HFF-Myc (cell line): ENCODE data around the gene ATG5.

Experiments
- DNase-seq: peaks from one replicate; pipeline ENCODE4 v3.0.0-alpha.2; 2011; ENCODE audit warnings: low read depth; ENCODE audit errors: extremely low read depth
- H3K4me3 ChIP-seq: replicated peaks from 2 replicates; pipeline ENCODE4 v1.5.1; 2011; ENCODE audit warnings: low read depth, mild to moderate bottlenecking, control low read depth, low read length
- TF ChIP-seq, protein P1 (sequence below): IDR thresholded peaks from 2 replicates; pipeline ENCODE4 v1.5.1; 2012; ENCODE audit warnings: mild to moderate bottlenecking, low read depth, low read length, control low read depth; ENCODE audit errors: missing control alignments

The ATG5 gene

DNA sequence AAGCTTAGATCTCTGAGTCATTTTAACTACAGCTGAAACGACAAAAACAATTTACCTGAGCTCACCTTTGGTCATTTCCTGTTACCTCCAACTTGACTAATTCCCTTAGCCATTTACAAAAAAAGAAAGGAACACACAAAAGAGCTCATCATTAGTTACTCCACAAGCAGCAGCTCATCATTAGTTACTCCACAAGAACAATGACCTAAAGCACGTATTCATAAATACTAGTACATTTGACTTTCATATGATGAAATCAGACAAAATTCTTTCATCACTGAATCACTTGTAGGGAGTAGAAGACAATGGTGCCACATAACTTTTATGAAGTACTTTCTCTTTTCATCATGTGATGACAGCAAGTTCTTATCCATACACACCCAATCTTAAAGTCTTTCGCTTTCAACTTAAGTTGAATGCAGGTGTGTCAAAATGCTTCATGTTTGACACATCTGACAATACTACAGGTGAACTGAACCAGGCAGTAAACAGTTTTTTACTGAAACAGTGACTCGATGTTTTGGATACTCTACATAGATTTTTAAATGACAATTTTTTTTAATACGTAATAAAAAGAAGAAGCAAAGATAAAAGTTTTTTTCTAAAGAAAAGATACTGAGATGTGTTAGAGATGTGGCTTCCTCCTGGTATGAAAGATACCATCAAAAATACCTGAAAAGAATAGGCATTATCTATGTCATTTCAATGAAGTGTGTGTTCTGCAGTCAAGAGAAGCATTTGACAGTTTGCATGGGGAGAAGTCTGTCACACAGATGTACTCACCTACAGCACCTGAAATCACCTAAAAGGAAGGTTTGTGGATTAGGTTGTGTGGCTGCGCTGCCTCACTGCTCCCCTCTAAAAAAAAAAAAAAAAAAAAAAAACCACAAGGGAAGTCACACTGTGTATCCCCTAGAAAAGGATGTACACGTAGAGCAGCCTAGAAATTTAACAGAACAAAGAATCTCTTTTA, 130.3 kb downstream of the ATG5 start:
- DNase-seq, result no peak
- TF ChIP-seq, protein P1, sequence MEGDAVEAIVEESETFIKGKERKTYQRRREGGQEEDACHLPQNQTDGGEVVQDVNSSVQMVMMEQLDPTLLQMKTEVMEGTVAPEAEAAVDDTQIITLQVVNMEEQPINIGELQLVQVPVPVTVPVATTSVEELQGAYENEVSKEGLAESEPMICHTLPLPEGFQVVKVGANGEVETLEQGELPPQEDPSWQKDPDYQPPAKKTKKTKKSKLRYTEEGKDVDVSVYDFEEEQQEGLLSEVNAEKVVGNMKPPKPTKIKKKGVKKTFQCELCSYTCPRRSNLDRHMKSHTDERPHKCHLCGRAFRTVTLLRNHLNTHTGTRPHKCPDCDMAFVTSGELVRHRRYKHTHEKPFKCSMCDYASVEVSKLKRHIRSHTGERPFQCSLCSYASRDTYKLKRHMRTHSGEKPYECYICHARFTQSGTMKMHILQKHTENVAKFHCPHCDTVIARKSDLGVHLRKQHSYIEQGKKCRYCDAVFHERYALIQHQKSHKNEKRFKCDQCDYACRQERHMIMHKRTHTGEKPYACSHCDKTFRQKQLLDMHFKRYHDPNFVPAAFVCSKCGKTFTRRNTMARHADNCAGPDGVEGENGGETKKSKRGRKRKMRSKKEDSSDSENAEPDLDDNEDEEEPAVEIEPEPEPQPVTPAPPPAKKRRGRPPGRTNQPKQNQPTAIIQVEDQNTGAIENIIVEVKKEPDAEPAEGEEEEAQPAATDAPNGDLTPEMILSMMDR, result no peak
- H3K4me3 ChIP-seq, result no peak overlapping the region

DNA sequence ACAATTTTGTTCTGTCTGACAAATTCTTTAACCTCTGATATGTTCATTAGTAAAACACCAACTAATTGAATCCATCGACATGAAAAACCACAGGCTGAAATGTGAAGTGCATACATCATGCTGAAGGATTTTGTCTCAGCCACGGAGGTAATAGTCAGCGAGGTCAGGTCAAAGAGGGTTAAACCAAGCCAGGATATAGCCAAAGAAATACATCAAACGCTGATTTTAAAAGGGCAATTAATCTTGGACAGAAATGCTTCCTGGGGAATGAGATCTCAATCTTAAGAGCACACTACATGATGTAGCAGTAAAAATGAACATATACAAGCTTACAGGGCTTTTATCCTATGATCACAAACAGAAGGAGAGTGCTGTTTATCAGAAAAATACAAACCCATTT, 132.7 kb downstream of the ATG5 start:
- DNase-seq, result peak; percentile 36
- TF ChIP-seq, protein P1, result no peak
- no peak overlapping the region for H3K4me3 ChIP-seq

DNA sequence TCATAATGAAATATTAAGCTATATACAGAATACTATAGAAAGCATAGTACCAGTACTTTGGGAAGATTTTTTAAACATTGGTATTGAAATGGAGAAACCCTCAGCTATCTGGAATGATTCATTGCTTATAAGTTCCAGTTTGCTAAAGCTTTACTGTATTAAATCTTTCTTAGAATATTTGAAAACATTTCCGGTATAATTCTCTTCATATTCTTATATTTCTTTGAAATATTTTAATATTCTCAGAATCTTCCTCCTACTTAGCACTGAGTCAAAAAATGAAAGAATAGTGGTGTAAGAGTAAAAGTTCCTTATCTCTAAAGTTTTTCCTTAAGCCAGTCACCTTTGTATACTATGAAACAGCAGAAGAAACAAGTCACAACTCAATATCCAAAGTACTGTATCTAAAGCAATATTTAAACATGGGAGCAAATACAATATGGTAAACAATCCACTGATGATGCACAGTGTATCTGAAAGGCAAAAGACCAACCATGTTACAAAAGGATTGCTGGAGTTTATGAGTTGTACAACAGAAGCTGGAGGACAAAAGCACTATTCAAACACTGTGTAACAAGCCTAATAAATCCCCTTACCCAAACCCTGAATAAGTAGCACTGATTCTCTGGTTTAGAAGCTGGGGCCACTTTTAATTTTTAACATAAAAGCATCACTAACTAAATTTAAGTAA, 137.3 kb downstream of the ATG5 start:
- H3K4me3 ChIP-seq, result no peak overlapping the region
- TF ChIP-seq, protein P1, result no peak

DNA sequence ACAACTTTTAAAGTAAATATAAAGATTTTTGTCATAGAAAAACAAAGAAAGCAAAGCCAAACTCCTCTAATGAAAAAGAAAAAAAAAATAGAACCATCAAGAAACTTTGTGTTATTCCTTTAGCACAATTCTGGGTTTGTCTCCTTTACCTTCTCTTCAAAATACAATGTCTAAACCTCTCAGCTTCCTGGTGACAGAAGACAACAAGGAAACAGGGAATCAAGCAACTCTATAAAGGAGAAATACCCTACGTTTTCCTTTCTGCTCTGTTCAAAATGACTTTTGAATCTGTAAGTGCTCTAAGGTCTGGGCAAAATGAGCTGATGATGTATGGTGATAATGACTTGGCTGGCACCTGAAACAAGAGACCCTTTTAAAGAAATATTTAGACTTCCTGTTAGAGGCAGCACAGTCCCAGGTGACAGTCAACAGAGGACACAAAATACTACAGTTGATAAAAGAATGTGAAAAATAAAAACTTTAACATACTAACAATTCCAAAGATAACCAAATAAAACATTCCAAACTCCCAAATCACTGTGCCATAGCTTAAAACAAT, 138.1 kb downstream of the ATG5 start:
- TF ChIP-seq, protein P1, result no peak
- H3K4me3 ChIP-seq, result no peak overlapping the region
- no peak for DNase-seq

More for the DNA sequence above, 137.3 kb downstream of the ATG5 start:
- DNase-seq, result no peak

DNA sequence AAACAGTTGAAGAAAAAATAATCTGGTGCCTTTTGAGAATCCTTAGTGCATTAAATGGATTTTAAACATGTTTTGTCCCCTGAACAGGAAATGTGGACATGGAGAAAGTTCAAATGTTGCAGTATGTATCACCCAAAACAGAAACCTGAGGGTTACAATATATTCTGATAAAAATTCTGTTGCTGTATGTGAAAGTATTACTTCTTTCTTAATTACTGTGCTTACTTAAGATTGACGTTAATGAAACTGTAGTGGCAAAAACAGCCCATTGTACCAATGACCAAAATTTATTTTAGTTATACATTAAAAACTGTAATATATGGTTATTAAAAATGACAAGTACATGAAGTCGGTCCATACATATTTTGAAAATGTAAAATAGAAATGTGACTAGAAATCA, 138.8 kb downstream of the ATG5 start:
- DNase-seq, result no peak
- H3K4me3 ChIP-seq, result no peak overlapping the region
- TF ChIP-seq, protein P1, result no peak

DNA sequence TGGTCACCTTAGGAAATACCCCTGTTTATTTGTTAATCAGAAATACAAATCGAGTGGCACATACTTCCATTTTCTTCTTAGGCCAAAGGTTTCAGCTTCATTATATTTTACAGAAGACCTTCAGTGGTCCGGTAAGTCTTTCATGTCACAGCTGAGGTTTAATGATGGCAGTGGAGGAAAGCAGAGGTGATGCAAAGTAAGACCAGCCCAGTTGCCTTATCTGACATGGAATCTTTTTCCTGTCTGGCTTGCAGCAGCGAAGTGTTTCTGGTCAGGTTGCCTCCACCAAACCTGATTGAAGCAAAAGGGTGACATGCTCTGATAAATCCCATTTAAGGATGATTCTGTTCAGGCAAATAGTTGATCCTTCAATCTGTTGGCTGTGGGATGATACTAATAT, 139.4 kb downstream of the ATG5 start:
- TF ChIP-seq, protein P1, result no peak
- H3K4me3 ChIP-seq, result no peak overlapping the region
- no peak for DNase-seq
